ENCODE results near the gene LPP.
A peak's percentile ranks its signal among the peaks of the same experiment; 100 is the strongest.

Gene LPP

DNA sequence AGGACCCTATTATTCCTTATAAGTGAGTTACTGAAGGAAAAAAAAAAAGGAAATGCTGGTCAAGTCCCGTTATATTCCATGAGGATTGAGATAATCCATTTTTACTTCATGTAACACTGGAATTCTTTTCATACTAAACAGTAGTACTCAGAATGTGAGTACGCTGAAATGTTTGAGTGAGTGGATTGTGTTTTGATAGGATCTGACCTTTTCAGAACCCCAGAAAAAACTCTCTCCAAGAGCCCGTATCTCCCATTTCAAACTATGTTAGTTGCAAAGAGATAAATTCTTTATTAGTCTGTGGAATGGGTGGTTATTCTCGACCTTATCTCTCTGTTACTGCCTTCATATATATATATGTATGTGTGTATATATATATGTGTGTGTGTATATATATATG is 2.5 kb upstream of the LPP start:
- no peak overlapping the region for H3K4me3 ChIP-seq (ENCODE audit: low read depth, low read length, poor library complexity, severe bottlenecking)
- H3K9me2 ChIP-seq (ENCODE audit: low read depth, low read length), result no peaks in the 10 kb centered on the region
- no peaks in the 10 kb centered on the region for H3K9me3 ChIP-seq (ENCODE audit: low read length)
- H3K9ac ChIP-seq (ENCODE audit: low read length), result no peak overlapping the region
- no peaks in the 10 kb centered on the region for H3K79me2 ChIP-seq (ENCODE audit: insufficient read depth, low read length)
- H2AFZ ChIP-seq (ENCODE audit: low read length), result no peak overlapping the region
- H3F3A ChIP-seq (ENCODE audit: insufficient read depth, low read length), result no peaks in the 10 kb centered on the region
- TF ChIP-seq EZH2 (IDR thresholded peaks at IDR 0.05; ENCODE audit: borderline replicate concordance, low read length), result no peak
- TF ChIP-seq, protein P1, sequence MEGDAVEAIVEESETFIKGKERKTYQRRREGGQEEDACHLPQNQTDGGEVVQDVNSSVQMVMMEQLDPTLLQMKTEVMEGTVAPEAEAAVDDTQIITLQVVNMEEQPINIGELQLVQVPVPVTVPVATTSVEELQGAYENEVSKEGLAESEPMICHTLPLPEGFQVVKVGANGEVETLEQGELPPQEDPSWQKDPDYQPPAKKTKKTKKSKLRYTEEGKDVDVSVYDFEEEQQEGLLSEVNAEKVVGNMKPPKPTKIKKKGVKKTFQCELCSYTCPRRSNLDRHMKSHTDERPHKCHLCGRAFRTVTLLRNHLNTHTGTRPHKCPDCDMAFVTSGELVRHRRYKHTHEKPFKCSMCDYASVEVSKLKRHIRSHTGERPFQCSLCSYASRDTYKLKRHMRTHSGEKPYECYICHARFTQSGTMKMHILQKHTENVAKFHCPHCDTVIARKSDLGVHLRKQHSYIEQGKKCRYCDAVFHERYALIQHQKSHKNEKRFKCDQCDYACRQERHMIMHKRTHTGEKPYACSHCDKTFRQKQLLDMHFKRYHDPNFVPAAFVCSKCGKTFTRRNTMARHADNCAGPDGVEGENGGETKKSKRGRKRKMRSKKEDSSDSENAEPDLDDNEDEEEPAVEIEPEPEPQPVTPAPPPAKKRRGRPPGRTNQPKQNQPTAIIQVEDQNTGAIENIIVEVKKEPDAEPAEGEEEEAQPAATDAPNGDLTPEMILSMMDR (IDR thresholded peaks at IDR 0.05; ENCODE audit: low read length), result no peak
- no peak overlapping the region for H3K4me2 ChIP-seq (ENCODE audit: low read length)
- peaks cover 51% of the 10 kb centered on the region for H3K4me1 ChIP-seq (ENCODE audit: insufficient read depth, low read length, severe bottlenecking)
- no peaks in the 10 kb centered on the region for H3K36me3 ChIP-seq (ENCODE audit: insufficient read depth, low read length)
- no peaks in the 10 kb centered on the region for H4K20me1 ChIP-seq (ENCODE audit: insufficient read depth, low read length)
- H3K27ac ChIP-seq (ENCODE audit: low read depth, low read length, poor library complexity, severe bottlenecking), result no peak overlapping the region
- H3K27me3 ChIP-seq (ENCODE audit: insufficient read depth, low read length), result no peaks in the 10 kb centered on the region

DNA sequence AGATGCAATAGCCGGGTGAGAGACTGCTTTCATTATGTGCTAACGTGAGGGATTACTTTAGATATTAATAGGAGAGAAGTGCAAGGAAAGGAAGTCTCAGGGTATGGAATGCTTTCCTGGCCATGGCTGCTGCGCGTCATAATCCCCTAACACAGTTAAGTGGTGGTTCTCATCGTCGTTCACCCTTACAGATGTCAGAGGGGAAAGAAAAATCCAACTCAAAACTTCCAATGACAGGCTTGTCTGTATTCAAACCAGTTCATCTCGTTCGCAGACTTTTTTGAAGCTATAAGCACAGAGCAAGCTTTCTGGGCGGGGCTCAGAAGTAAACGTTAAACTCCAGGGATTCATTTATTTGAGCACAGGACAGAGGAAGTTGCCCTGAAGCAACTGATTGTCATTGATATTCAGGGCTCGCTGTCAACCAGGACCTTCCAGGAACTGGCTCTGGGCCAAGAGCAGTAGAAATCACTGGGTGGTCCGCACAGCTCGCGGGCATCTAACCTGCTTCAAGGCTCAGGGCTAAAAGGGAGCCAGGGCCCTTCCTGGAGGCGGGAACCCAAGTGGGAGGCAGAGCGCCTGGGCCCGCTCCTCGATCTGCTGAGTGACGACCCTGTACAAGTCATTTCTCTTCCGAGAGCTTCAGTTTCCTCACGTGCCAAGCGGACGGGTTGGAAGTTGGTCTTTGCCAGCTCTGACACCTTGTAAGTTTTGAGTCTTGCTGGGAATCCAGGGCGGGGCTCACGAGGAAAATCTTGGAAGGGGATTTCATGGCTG is 1.1 kb upstream of the LPP start:
- H3K4me3 ChIP-seq (ENCODE audit: low read depth, low read length, poor library complexity, severe bottlenecking), result peak overlapping the region; percentile 74
- H4K20me1 ChIP-seq (ENCODE audit: insufficient read depth, low read length), result no peaks in the 10 kb centered on the region
- H3K9ac ChIP-seq (ENCODE audit: low read length), result peak overlapping the region; percentile 72
- H3K27ac ChIP-seq (ENCODE audit: low read depth, low read length, poor library complexity, severe bottlenecking), result no peak overlapping the region
- peak overlapping the region; percentile 77 for H3K4me2 ChIP-seq (ENCODE audit: low read length)
- no peaks in the 10 kb centered on the region for H3K79me2 ChIP-seq (ENCODE audit: insufficient read depth, low read length)
- no peaks in the 10 kb centered on the region for H3F3A ChIP-seq (ENCODE audit: insufficient read depth, low read length)
- peaks cover 49% of the 10 kb centered on the region for H3K4me1 ChIP-seq (ENCODE audit: insufficient read depth, low read length, severe bottlenecking)
- no peaks in the 10 kb centered on the region for H3K27me3 ChIP-seq (ENCODE audit: insufficient read depth, low read length)
- H3K9me2 ChIP-seq (ENCODE audit: low read depth, low read length), result no peaks in the 10 kb centered on the region
- H2AFZ ChIP-seq (ENCODE audit: low read length), result no peak overlapping the region
- H3K9me3 ChIP-seq (ENCODE audit: low read length), result no peaks in the 10 kb centered on the region
- TF ChIP-seq, protein P1 (IDR thresholded peaks at IDR 0.05; ENCODE audit: low read length), result no peak
- no peak for TF ChIP-seq EZH2 (IDR thresholded peaks at IDR 0.05; ENCODE audit: borderline replicate concordance, low read length)
- no peaks in the 10 kb centered on the region for H3K36me3 ChIP-seq (ENCODE audit: insufficient read depth, low read length)

DNA sequence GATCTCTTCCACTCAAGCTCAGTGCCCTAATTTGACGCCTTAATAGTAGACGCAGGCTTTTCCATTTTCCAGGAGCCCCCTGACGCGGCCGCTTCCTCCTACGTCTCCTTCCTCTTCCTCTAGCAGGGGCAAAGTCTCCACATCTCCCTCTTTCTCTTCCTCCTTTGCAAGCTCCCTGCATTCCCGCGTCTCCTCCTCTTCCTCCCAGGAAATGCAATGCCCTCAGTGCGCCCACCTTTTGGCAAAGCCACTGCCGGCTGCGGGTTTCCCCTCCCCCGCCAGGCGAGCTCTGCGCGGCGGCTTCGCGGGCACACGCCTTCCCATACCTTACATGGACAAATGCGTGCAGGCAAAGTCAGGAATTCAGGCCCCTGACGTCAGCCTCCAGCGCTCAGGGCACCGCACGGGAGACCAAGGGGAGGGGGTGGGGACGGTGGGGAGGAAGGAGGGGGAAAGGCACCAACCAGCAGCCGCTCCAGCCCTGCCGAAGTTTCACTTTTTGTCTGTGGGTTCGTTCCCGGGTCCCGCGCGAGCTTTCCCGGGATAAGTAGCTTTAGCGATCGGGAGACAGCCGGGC is 432 bp upstream of the LPP start:
- Histone ChIP-seq H3K9me2 (ENCODE audit: low read depth, low read length) (no peaks in the 10 kb centered on the region), H3K9me3 (ENCODE audit: low read length) (no peaks in the 10 kb centered on the region), H3K36me3 (ENCODE audit: insufficient read depth, low read length) (no peaks in the 10 kb centered on the region), H4K20me1 (ENCODE audit: insufficient read depth, low read length) (no peaks in the 10 kb centered on the region), H3K4me2 (ENCODE audit: low read length) (peak overlapping the region; percentile 77), H3F3A (ENCODE audit: insufficient read depth, low read length) (no peaks in the 10 kb centered on the region), H3K27me3 (ENCODE audit: insufficient read depth, low read length) (no peaks in the 10 kb centered on the region), H3K4me1 (ENCODE audit: insufficient read depth, low read length, severe bottlenecking) (peaks cover 42% of the 10 kb centered on the region), H3K27ac (ENCODE audit: low read depth, low read length, poor library complexity, severe bottlenecking) (no peak overlapping the region), H2AFZ (ENCODE audit: low read length) (no peak overlapping the region), H3K4me3 (ENCODE audit: low read depth, low read length, poor library complexity, severe bottlenecking) (peak overlapping the region; percentile 74), H3K9ac (ENCODE audit: low read length) (peak overlapping the region; percentile 72), H3K79me2 (ENCODE audit: insufficient read depth, low read length) (no peaks in the 10 kb centered on the region)
- TF ChIP-seq, protein P1 (IDR thresholded peaks at IDR 0.05; ENCODE audit: low read length), result no peak
- TF ChIP-seq EZH2 (IDR thresholded peaks at IDR 0.05; ENCODE audit: borderline replicate concordance, low read length), result no peak
